ENCODE results near the gene TTC13.

DNA sequence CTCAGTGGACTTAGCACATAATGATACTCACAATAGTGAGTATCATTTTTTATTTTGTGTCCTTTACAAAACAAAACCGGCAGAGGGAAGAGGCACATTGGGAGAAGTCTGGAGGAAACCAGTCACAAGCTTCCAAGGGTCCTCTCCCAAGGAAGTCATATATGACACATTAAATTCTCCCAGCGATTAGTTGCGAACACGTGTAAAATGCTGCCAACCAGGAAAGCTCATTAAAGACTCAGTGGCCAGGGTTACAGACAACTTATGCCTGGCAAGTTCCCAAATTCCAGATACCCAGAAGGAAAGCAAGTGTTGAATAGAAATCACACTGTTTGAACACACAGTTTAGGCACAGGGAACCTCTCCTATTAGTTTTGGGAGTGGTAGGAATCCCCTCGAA, 52.5 kb downstream of the TTC13 start:
- TF ChIP-seq MYBL2 (CRISPR knock-in tag; IDR thresholded peaks at IDR 0.05): no peak
- TF ChIP-seq, protein P1, sequence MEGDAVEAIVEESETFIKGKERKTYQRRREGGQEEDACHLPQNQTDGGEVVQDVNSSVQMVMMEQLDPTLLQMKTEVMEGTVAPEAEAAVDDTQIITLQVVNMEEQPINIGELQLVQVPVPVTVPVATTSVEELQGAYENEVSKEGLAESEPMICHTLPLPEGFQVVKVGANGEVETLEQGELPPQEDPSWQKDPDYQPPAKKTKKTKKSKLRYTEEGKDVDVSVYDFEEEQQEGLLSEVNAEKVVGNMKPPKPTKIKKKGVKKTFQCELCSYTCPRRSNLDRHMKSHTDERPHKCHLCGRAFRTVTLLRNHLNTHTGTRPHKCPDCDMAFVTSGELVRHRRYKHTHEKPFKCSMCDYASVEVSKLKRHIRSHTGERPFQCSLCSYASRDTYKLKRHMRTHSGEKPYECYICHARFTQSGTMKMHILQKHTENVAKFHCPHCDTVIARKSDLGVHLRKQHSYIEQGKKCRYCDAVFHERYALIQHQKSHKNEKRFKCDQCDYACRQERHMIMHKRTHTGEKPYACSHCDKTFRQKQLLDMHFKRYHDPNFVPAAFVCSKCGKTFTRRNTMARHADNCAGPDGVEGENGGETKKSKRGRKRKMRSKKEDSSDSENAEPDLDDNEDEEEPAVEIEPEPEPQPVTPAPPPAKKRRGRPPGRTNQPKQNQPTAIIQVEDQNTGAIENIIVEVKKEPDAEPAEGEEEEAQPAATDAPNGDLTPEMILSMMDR (IDR thresholded peaks at IDR 0.05): no peak
- TF ChIP-seq, protein P2, sequence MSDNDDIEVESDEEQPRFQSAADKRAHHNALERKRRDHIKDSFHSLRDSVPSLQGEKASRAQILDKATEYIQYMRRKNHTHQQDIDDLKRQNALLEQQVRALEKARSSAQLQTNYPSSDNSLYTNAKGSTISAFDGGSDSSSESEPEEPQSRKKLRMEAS (CRISPR knock-in tag; IDR thresholded peaks at IDR 0.05): no peak
- TF ChIP-seq CREB1 (CRISPR knock-in tag; IDR thresholded peaks at IDR 0.05): no peak
